Stimulated activated CD8-positive, alpha-beta memory T cell treated with anti-CD3 and anti-CD28 coated beads, Interleukin-12 subunit alpha, Interleukin-12 subunit beta, amount 100 ng/mL, for 24 hours (primary cell): ENCODE data around the gene DTNBP1.

Experiments
- DNase-seq: peaks from one replicate; pipeline ENCODE4 v3.0.0-alpha.2; 2020; ENCODE audit errors: extremely low read depth

DTNBP1 gene

GRCh38 chr6:15515226-15515625, 147.6 kb downstream of the DTNBP1 start:
- DNase-seq: no peak

- DNase-seq: no peak
Measured at GRCh38 chr6:15513801-15514711, 148.8 kb downstream of the DTNBP1 start.

DNA sequence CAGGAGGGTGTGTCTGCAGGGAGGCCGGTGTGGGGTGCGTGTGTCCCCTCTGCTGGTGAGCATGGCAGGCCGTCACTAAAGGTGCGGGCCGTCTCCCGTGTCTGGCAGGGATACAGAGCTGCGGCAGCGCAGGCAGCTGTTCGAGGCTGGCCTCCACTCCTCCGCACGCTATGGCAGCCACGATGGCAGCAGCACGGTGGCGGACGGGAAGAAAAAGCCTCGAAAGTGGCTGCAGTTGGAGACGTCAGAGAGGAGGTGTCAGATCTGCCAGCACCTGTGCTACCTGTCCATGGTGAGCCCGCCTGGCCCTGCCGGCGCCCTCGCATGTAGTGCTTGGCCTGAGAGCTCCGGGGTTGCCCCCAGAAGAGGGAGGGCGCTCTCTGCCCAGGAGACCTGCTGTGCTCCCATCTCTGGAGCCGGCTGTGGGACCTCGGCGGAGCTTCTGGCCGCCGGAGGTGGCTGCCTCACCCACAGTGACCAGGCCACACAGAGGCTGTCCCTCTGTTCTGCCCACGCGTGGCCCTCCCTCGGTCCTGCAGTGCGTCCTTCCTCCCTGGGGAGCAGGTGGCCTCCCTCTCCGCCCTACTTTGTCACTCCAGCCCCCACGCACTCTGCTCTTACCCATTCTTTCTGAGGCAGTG, 149.6 kb downstream of the DTNBP1 start:
- no peak for DNase-seq

DNA sequence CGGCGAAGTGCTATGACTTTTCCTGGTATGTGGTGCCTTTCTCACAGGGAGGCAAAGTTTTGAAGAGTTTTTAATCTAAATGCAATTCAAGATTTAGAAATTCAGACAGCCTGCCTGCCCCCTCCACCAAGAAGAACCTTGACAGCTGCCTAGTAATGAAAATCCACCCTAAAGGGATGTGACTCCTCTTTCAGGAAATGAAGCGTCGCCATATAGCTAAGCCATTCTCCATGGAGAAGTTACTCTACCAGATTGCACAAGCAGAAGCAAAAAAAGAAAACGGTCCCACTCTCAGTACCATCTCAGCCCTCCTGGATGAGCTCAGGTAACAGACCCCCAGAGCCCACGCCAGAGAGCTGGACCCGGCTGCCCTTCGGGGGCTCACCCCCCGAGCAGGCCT, 150.1 kb downstream of the DTNBP1 start:
- no peak for DNase-seq

- no peak for DNase-seq
Measured at GRCh38 chr6:15512126-15512525, 150.7 kb downstream of the DTNBP1 start.

- DNase-seq: no peak
Measured at GRCh38 chr6:15511248-15512125, 151.3 kb downstream of the DTNBP1 start.

DNA sequence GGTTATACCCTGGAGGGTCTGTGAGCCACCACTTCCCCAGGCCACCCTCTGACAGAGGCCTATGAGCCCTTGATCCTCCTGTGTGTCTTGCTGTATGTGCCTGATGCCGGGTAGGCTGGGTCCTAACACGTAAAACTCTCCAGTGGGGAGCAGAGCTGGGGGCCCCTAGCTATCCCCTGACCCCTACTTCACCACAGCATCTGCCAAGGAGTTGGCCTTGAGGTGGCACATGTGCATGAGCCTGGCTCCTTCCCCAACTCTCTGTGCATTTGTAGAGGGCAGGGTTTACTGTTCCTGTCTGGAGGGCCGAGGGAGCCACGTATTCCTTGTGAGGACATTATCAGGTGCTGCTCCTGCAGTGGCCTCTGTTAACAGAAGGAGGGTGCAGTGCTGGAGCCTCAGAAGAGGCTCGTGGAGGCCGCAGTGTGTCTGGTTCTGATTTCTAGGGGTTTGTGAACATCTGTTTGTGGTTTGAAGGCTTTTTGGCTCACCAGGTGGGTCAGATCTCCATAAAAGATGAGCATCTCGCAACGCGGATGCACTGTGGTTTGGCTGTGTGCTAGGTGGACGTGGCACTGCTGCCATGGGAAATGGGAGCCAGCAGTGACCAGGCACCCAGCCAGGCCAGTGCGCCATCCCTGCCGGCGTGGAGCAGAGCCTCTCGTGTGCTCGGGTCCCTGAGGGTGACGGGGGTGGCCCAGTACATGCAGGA, 152.1 kb downstream of the DTNBP1 start:
- DNase-seq: no peak

DNA sequence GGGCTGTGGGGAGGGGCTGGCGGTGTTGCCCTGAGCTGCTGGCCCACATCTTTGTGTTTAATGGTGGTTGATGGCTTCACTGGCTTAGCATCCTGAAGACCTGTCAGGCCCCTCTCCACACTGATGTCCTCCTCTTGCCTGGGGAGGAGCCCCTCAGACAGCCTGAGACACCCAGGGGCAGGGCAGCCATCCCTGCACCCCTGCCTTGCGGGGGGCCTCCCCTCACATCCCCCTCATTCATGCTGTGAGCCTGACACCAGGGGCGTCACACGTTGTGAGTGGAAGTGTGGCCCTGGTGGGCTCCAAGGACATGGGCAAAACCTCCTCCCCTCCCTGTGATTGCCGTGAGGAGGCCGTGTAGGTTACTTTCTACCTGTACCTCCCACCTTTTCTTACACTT, 152.7 kb downstream of the DTNBP1 start:
- DNase-seq: no peak

DNA sequence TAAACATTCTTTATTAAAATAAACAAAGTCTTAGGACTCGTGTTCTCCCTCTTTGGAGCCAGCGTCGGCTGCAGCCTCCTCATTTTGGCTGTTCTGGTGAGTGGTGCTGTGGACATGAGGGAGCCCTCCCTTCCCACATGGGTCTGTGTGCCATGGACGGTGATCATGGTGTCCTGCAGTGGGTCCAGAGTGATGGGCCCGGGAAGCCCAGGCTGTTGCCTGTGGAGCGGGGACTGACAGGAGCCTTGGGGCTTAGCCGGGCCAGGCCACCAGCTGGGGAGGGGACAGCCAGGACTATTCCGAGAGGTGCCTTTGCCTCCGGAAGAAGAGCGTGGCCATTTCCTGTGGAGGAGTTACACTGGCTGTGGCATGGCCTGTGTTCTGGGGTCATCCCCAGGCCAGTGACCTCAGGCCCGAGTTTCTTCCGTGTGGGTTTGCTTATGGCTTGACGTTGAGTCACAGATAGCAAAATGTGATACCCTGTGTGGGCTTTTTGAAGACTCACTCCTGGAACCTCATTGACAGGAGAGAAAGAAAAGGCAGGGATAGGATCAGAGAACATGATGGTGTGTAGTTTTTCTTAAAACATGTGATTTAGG, 153.4 kb downstream of the DTNBP1 start:
- no peak for DNase-seq

DNA sequence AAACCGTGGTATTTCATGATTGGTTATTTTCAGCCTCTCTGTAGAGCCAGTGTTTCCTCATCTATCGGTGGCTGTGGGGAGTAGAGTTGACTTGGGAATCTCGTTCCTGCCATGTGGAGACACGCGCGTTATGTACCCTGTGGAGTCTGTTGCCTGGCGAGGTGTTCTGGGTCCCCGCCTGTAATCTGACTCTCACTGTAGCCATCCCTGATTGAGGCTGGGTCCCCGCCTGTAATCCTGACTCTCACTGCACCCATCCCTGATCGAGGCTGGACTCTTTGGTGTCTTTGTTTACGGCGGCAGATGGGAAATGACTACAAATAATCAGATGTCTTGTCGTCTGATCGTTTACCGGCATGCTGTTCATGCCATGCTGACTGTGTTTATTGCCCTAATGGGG, 153.9 kb downstream of the DTNBP1 start:
- DNase-seq: no peak

DNA sequence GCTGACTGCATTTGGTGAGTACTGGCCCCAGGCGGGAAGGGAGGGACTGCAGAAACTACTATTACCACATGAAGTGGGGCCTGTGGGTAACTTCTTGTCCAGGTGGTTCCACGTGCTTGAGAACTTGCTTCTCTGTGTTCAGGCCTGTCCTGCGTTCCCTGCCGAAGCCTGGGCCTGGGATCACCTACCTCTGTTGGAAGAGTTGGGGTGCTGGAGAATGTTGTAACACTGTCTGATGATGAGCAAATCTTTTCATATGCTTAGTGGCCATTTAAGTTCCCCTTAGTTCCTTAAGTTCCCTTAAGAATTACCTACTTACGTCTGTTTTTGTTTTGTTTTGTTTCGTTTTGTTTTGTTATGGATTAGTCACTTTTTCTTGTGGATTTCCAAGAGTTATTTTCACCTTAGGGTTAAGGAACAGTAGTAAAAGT, 154.4 kb downstream of the DTNBP1 start:
- DNase-seq: no peak

DNA sequence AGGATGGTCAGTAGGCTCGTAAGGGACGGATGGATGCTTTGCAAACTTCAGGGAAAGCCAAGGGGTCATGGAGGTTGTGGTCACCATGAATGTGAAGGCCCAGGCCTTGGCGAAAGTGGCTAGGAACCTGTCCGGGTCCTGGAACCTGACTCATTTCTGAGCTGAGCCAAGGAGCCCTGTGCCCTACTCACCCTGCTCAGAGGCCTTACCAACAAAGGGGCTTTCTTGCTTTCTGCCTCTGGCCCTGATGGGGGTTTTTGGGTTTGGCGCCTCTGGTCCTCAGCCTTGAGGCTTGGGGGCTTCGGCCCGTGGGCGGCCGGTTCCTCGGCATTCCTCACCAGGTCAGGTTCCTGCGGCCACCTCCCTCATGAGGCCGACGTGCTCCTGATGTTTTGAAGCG, 155.1 kb downstream of the DTNBP1 start:
- DNase-seq: no peak

GRCh38 chr6:15507221-15507620, 155.6 kb downstream of the DTNBP1 start:
- no peak for DNase-seq

GRCh38 chr6:15506066-15506465, 156.8 kb downstream of the DTNBP1 start:
- DNase-seq: no peak

DNA sequence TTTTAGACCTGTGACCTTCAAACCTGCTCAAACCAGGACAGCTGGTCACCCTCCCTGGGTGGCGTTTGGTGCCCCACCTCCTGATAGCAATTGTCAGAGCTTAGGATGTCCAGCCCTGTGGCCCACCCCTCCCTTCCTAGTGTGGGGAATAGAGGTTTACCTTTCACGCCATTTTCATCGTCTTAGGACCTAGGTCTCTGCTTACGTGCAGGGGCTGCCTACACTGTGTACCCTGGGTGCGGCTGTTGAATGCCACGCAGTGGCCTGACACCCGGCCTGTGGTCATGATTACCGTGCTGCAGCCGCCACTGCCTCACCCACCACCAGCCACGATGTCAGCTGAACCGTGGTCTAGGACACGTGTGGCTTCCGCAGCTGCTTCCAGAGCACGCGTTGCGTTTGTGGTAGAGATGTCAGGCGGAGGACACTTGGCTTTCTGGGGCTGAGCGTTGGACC, 157.3 kb downstream of the DTNBP1 start:
- DNase-seq: no peak

GRCh38 chr6:15504581-15505350, 158.1 kb downstream of the DTNBP1 start:
- DNase-seq: no peak

DNA sequence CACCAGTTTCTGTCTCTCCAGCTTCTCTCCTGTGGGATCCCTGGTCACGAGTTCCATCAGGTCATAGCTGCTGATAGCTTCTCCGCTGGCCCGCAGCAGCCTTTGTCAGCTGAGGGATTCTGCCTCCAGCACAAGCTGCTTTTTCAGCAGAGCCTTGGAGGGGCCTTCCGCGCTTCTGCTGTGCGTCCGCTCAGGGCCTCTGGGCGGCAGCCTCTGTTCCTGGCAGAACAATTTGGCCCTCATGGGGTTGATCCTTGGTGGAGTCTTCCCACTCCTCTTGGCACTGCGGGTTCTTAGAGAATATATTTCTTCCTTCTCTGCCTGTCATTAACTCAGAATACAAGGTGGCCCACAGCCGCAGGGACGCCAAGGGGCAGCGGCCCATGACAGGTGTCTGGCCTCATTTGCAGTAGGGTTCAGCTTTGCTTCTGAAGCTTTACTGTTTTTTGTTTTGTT, 158.8 kb downstream of the DTNBP1 start:
- DNase-seq: no peak

- no peak for DNase-seq
Measured at GRCh38 chr6:15503346-15503680, 159.5 kb downstream of the DTNBP1 start.

- DNase-seq: no peak
Measured at GRCh38 chr6:15502446-15503345, 160.1 kb downstream of the DTNBP1 start.
